ENCODE measurements around the gene PDZD2.
A peak's percentile ranks its signal among the peaks of the same experiment; 100 is the strongest.

Gene PDZD2

DNA sequence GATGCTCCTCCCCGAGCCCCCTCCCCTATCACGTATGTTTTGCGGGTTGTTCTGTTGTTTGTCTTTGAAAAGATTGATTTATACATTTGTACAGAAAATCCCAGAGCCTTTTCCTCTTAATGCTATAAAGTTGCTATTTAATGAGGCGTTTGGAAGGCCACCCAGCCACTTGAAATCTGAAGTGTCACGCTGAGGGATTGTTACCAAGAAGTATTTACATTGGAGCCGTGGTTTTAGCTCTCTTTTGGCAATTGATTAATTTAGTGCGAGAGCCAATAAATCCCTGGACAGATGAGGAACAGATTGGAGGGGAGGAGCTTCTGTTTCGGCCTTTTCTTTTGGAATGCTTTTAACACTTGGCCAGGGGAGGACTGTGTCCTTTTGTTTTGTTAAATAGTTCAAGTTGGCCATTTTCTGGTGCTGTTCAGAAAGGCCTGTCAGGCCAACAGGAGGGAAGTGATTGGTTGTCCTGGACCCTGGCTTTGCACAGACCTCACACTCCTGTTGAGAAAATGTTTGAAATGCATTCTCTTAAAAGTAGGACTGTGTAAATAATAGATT is 250.2 kb downstream of the PDZD2 start:
- no peak for DNase-seq

- no peak for DNase-seq
Observed at GRCh38 chr5:31890046-31890445, 251.1 kb downstream of the PDZD2 start.

GRCh38 chr5:31894141-31894540 is 255.2 kb downstream of the PDZD2 start:
- peak; percentile 66 for DNase-seq

- DNase-seq = no peak
Observed at GRCh38 chr5:31895199-31895820, 256.4 kb downstream of the PDZD2 start.

DNA sequence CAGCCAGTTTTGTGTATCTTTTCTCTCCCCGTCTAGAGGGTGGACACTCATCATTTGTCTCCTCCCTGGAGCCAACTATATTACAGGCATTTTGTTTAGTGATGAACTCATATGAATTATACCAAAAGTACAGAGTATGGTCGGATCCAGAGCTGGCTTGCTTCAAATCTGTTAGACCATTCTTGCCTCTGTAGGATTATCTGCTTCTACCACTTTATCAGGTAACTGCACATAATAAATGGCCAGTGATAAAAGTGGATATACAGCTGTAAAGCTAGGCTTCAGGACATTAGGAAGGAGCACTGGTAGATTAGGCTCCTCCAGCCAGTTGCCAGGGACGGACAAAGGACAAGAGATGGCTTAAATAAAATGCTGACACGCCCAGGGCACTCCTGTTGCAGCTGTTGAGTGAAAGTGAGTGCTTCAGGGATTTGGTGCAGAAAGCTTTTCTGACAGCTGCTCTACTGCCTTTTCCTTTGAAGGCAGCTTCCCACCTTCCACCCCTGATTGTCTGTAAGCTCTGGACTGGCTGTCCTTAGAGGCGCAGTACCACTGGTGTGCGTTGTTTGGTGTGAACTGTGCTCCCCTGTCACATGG is 259.2 kb downstream of the PDZD2 start:
- DNase-seq = no peak

GRCh38 chr5:31900296-31900865 is 261.4 kb downstream of the PDZD2 start:
- DNase-seq = no peak

DNA sequence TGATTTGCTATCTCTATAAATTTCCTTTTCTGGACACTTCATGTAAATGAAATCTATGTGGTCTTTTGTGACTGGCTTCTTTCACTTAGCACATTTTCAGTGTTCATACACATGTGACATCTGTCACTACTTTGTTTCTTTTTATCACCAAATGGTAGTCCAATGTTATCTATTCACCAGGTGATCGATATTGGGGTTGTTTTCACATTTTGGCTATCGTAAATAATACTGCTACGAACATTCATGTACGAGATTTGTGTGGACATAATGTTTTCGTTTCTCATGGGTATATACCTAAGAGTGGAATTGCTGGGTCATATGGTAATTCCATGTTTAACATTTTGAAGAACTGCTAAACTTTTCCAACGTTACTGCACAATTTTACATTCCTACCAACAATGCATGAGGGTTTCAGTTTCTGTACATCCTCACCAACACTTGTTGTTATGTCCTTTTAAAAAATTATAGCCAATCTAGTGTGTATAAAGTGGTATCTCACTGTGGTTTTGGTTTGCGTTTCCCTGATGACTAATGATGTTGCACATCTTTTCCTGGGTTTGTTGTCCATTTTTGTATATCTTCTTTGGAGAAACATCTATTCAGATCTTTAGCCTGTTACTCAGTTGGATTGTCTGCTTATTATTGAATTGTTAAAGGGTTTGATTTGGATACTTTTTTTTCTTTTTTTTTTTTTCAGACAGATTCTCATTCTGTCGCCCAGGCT is 263.0 kb downstream of the PDZD2 start:
- DNase-seq = no peak

- no peak for DNase-seq
Observed at GRCh38 chr5:31908396-31908795, 269.5 kb downstream of the PDZD2 start.

DNA sequence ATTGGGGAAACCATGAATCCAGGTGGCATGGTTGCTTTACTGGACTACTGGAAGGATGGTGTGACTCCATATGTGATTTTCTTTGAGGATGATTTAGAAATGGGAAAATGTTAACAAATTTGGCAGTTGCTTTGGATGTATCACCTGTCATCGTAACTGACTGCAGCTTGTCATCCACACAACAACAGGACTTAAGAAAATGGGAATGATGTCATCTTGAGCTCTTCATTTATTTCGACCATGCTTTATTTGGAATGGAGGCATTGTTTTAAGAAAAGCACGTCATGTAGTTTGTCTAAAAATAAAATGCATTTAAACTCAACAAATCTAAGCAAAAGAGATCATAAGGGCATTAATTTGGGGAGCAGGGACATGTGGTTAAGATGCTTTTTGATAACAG is 270.1 kb downstream of the PDZD2 start:
- DNase-seq = no peak

- DNase-seq = no peak
Observed at GRCh38 chr5:31911291-31912265, 272.6 kb downstream of the PDZD2 start.

- no peak for DNase-seq
Observed at GRCh38 chr5:31913808-31914207, 274.9 kb downstream of the PDZD2 start.

GRCh38 chr5:31916327-31916726 is 277.4 kb downstream of the PDZD2 start:
- DNase-seq = no peak

DNA sequence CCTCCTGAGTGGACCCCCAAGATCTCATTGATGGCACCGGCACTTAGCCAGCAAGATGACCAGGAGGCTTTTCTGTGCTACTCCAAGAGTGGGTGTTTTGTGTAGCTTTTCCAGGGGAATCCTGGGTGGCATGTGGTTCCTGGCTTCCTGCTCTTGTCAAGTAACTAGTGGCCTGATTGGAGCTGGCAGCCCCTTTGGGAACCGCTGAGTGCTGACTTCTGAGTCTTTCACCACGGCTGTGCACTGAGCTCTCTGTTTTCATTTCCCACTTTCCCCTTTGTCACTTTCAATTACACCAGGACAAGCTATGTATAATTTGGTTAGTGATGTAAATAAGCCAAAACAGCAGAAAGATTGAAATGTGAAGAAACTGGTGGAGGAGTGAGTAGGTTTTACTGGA is 279.8 kb downstream of the PDZD2 start:
- DNase-seq = no peak

DNA sequence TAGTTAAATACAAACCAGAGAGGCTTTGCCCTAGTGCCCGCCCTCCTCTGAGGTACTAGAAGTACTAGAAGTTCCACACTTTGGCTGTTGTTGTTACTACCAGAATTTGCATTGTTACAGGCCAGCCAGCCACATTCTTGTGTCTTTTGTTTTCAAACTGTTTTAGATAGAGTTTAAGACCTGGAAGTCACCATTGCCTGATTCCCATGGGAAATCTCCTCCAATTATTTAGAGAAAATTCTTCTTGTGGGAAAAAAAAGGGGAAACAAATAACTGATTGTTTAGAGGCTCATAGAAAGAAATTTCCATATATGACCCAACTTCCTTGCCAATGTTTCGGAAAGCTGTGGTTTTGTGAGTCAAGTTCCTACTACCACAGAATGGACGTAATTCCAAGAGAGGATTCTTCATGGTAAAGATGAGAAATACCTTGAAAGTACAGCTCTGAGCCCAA is 282.9 kb downstream of the PDZD2 start:
- DNase-seq = no peak

DNA sequence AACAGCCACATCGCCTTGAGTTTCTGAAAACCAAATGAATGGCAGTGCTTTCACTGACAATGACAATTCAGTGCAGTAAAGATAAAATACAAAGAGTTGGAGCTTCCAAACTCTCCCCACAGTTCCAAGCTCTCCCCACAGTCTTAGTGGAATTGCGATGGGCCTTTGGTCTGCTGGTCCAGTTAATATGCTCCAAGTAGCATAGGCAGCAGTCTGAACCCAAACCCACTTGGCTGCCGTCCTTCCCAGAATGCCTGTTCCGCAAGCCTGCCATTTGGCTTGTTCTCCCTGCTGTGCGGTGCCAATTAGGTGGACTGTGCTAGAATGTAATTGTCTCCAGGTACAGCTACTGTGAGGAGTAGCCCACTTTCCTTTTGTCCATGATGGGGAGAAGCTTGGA is 285.1 kb downstream of the PDZD2 start:
- no peak for DNase-seq

GRCh38 chr5:31931874-31932273 is 292.9 kb downstream of the PDZD2 start:
- DNase-seq = no peak

DNA sequence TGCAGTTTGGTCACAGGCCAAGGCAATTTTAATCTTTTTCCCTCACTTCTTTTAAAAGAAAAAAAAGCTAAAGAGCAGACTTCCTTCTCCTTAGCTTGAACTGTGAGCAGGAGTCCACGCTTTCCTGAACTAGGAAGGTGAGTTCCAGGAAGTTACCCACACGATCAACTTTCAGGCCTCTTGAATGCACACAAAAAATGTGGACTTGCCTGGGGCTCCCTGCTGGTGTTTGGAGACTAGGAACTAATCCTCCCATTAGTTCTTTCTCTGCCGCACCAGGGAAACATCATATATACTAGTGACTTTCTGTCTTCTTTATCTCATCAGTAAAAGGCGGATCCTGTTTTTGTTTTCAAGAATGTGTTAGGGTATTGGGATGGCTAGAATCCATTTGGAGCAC is 295.2 kb downstream of the PDZD2 start:
- no peak for DNase-seq

DNA sequence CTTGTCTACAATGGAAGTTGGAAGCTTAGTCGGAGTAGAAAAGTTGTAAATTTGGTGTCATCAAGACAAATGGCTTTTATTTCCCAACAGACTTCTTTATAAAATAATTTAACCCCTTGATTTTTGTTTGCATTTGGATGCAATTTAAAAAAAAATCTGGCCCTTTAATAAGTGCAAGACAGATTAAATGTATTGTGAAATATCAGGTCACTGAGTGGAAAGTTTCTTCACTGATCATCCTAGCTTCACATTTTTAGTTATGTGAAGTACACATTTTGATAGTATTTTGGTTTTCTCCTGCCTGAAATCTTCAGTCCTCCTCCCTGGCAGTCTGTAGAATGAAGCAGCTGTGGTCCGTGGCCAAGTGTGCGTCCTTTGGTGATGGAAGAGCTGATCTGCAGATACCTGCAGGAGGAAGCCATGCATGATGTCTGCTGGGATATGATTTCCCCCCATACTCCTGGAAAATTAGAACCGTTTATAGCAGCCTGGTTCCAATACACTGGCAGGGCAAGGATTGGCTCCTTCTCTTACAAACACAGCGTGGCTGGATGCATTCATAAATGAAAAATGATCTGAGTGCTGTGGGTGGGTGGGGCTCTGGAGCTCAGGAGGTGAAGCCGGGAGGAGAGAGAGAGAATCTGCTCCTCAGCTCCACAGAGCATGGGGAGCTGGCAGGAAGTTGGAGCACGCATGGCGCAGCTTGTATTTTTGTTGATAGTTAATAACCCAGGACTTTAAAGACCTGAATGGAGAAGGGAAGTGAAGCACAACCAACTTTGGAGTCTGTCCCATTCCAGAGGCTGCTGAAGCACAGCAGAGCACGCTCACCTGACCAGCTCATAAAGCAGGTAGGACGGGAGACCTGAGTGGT is 296.8 kb downstream of the PDZD2 start:
- peak; percentile 75 for DNase-seq

- peak; percentile 47 for DNase-seq
Observed at GRCh38 chr5:31936683-31937082, 297.8 kb downstream of the PDZD2 start.

DNA sequence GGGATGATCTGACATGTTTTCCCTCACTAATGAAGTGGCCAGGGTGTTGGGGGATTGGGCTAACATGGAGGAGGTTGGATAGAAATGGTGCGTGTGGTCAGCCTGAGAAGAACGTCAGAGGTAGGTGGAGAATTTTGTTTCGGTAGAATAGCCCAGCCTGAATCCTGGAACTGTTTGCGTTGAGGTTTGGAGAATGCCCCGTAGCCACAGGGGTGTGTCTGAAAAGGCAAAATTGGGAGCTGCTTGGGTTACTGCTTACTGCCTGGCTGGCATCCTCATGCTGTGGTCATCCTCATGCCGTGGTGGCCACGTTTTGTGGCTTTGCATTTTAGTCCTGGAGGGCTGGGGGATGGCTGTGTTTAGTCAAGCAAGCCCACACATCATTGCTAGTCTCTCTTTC is 298.3 kb downstream of the PDZD2 start:
- DNase-seq = peak; percentile 81

DNA sequence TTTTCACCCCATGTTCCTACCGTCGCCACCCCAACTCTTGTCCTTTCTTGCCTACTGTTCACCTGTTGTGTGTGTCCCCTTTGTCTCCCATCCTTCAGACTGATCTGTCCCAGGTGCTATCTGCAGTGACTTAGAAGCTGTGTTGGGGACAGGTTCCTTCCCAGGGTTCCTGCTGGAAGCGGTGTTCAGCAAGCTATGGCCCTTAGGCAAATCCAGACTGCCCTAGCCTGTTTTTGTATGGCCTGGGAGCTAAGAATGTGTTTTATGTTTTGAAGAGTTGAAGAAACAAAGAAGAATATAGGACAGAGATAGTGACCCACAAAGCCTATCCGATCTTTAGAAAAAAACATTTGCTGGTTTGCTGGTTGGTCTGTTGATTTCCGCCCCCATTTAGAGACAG is 298.8 kb downstream of the PDZD2 start:
- no peak for DNase-seq
